Panc1 (cell line): Measurements from ENCODE around the gene STK11IP. TPM values are rescaled to one million over a fixed set of nuclear protein-coding genes. Genes with fewer than 3 reads are reported as not detected.

Source experiments
- ATAC-seq: fragments of 200-7000 bp; cut with Tn5 transposase; 2 replicates; pipeline ENCODE4 v1.9.1; 2020; ENCODE audit warnings: mild to moderate bottlenecking, moderate library complexity
- BruUV-seq: library from RNA; stranded (reverse); fragments of 400-500 nt; replicated peaks from 2 replicates; lab custom pipeline; 2021; lab: Mats Ljungman, UMichigan
- CTCF ChIA-PET: fragments of 300-600 bp; sonication (Branson Sonifier 250); formaldehyde crosslinking; loops from one replicate; lab custom pipeline; 2022; ENCODE audit warnings: antibody characterized with exemption; lab: Charles Lee
- POLR2A ChIA-PET: fragments of 300-600 bp; sonication (Branson Sonifier 250); formaldehyde crosslinking; loops from one replicate; lab custom pipeline; 2022; ENCODE audit warnings: antibody characterized with exemption; lab: Charles Lee
- DNase-seq: peaks from one replicate; pipeline ENCODE4 v3.0.0-alpha.2; 2010; ENCODE audit warnings: low read depth, low spot score
- H3K27ac ChIP-seq: 2 replicates; pipeline ENCODE4 v1.5.1; 2011; ENCODE audit warnings: mild to moderate bottlenecking, low read length, inconsistent platforms
- H3K27me3 ChIP-seq: fragments of 200-500 bp; sonication (Bioruptor generic); 2 replicates; pipeline ENCODE4 v1.6.0; 2014; ENCODE audit warnings: low read length, inconsistent platforms; ENCODE audit not compliant: control insufficient read depth, insufficient read depth
- H3K36me3 ChIP-seq: fragments of 200-500 bp; sonication (Bioruptor generic); 2 replicates; pipeline ENCODE4 v1.5.1; 2014; ENCODE audit warnings: inconsistent platforms, mild to moderate bottlenecking, low read length, moderate library complexity; ENCODE audit not compliant: control insufficient read depth, insufficient read depth
- H3K4me1 ChIP-seq: 2 replicates; pipeline ENCODE4 v1.5.1; 2011; ENCODE audit warnings: inconsistent platforms, mild to moderate bottlenecking, low read length, moderate library complexity; ENCODE audit not compliant: control insufficient read depth, insufficient read depth
- H3K4me3 ChIP-seq, 2 experiments: 2 replicates each; pipeline ENCODE4 v1.5.1; 2011 to 2012; ENCODE audit warnings: low read depth in 2 of 2, low read length in 2 of 2, mild to moderate bottlenecking in 2 of 2, inconsistent platforms in 1 of 2, moderate library complexity in 1 of 2
- H3K9me3 ChIP-seq: fragments of 200-500 bp; sonication (Bioruptor generic); 2 replicates; pipeline ENCODE4 v1.5.1; 2014; ENCODE audit warnings: low read depth, mild to moderate bottlenecking, inconsistent platforms, low read length, moderate library complexity; ENCODE audit not compliant: control insufficient read depth, insufficient read depth
- CTCF ChIP-seq: fragments of 450-650 bp; IDR thresholded peaks from 2 replicates; pipeline ENCODE4 v1.5.1; 2017; ENCODE audit warnings: mild to moderate bottlenecking
- POLR2AphosphoS5 ChIP-seq: IDR thresholded peaks from 2 replicates; pipeline ENCODE4 v1.6.1; 2012; ENCODE audit warnings: mild to moderate bottlenecking, low read depth, low read length, moderate library complexity
- REST ChIP-seq, 2 experiments: IDR thresholded peaks; 2 replicates each; pipeline ENCODE4 v1.6.1; 2011 to 2012; ENCODE audit warnings: low read depth in 2 of 2, control low read depth in 1 of 2, low read length in 1 of 2, mild to moderate bottlenecking in 1 of 2, moderate library complexity in 1 of 2; ENCODE audit not compliant: insufficient read depth in 1 of 2
- SIN3A ChIP-seq: IDR thresholded peaks from 2 replicates; pipeline ENCODE4 v1.6.1; 2012; ENCODE audit warnings: low read depth, mild to moderate bottlenecking, low read length, moderate library complexity, borderline replicate concordance; ENCODE audit not compliant: insufficient read depth
- TCF7L2 ChIP-seq: IDR thresholded peaks from 2 replicates; pipeline ENCODE4 v1.6.1; 2011; ENCODE audit warnings: mild to moderate bottlenecking, low read depth, low read length, inconsistent platforms
- in situ Hi-C: cut with HindIII; loops from 2 replicates; pipeline ENCODE4 v1.10.0; 2016; ENCODE audit warnings: low sequenced_read_pairs, low pct_unique_long_range_greater_than_20kb
- intact Hi-C: fragments of 100-400 bp; cut with micrococcal nuclease; formaldehyde crosslinking; loops from one replicate; pipeline ENCODE4 v1.10.0; 2022; ENCODE audit not compliant: unreplicated experiment
- total RNA-seq: library from RNA; stranded (reverse); gene quantifications from one replicate; pipeline ENCODE4 v1.2.1, GENCODE V29; 2021; ENCODE audit not compliant: unreplicated experiment

Gene STK11IP
- total RNA-seq, 1 experiment from 2014 or later, result 48.2 TPM

GRCh38 chr2:219553463-219553963 is 44.1 kb upstream of the STK11IP start:
- H3K4me1 ChIP-seq, result peaks cover 3% of the 10 kb centered on the region; the same call in 1 of the 2 replicates
- no TSS peak for BruUV-seq
- H3K36me3 ChIP-seq, result no peaks in the 10 kb centered on the region
- no peak for ATAC-seq
- in situ Hi-C loops (no loop called here), intact Hi-C loops (no loop called here)
- TF ChIP-seq POLR2AphosphoS5 (no peak), REST (IDR thresholded peaks at IDR 0.05; ENCODE audit: insufficient read depth in 1 of 2, low read depth in 2 of 2, low read length in 1 of 2) (no peak), SIN3A (no peak), CTCF (no peak), TCF7L2 (no peak)
- ChIA-PET CTCF (no interaction called here), POLR2A (no interaction called here)
- H3K27ac ChIP-seq, result no peak overlapping the region
- no peak for DNase-seq
- no peak overlapping the region for H3K4me3 ChIP-seq
- no peaks in the 10 kb centered on the region for H3K9me3 ChIP-seq
- H3K27me3 ChIP-seq, result no peaks in the 10 kb centered on the region

GRCh38 chr2:219554350-219554749 is 43.3 kb upstream of the STK11IP start:
- DNase-seq, result no peak
- TF ChIP-seq REST (IDR thresholded peaks at IDR 0.05; ENCODE audit: insufficient read depth in 1 of 2, low read depth in 2 of 2, low read length in 1 of 2) (no peak), SIN3A (no peak), TCF7L2 (no peak), CTCF (no peak), POLR2AphosphoS5 (no peak)
- ChIA-PET CTCF (no interaction called here), POLR2A (no interaction called here)
- Histone ChIP-seq H3K4me3 (no peak overlapping the region), H3K4me1 (peaks cover 3% of the 10 kb centered on the region; the same call in 1 of the 2 replicates), H3K36me3 (no peaks in the 10 kb centered on the region), H3K27me3 (no peaks in the 10 kb centered on the region), H3K9me3 (no peaks in the 10 kb centered on the region), H3K27ac (no peak overlapping the region)
- intact Hi-C loops (no loop called here), in situ Hi-C loops (no loop called here)
- no peak for ATAC-seq
- BruUV-seq, result no TSS peak
